LNCaP clone FGC (cell line): ENCODE measurements around the gene ANP32A.

Source experiments
- DNase-seq: peaks from one replicate; pipeline ENCODE4 v3.0.0-alpha.2; 2011; ENCODE audit warnings: low read depth
- H3K4me3 ChIP-seq: 2 replicates; pipeline ENCODE4 v1.5.1; 2011; ENCODE audit warnings: mild to moderate bottlenecking, low read depth, low read length, control low read depth
- TF ChIP-seq, protein P1 (sequence below): IDR thresholded peaks from 2 replicates; pipeline ENCODE4 v1.5.1; 2012; ENCODE audit warnings: mild to moderate bottlenecking; ENCODE audit not compliant: control insufficient read depth, insufficient read depth; ENCODE audit errors: extremely low read depth

The ANP32A gene

DNA sequence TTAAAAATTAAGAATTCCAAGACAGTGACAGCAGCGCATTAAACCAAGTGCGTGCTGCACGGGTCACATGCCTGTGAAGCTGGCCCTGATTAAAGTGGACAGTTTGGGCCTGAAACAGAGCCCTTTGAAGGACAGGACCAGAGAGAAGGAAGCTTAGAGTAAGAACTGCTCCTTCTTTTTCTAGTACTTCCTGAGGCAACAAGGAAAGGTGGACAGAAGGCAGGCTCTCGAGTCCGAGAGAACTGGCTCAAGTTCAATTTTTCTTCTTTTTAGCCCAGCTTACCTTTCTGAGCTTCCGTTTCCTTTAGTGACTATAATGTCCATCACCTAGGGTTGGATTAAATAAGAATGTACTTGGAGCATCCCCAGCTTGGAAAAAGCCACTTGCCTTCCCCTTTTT, 26.9 kb downstream of the ANP32A start:
- TF ChIP-seq, protein P1, sequence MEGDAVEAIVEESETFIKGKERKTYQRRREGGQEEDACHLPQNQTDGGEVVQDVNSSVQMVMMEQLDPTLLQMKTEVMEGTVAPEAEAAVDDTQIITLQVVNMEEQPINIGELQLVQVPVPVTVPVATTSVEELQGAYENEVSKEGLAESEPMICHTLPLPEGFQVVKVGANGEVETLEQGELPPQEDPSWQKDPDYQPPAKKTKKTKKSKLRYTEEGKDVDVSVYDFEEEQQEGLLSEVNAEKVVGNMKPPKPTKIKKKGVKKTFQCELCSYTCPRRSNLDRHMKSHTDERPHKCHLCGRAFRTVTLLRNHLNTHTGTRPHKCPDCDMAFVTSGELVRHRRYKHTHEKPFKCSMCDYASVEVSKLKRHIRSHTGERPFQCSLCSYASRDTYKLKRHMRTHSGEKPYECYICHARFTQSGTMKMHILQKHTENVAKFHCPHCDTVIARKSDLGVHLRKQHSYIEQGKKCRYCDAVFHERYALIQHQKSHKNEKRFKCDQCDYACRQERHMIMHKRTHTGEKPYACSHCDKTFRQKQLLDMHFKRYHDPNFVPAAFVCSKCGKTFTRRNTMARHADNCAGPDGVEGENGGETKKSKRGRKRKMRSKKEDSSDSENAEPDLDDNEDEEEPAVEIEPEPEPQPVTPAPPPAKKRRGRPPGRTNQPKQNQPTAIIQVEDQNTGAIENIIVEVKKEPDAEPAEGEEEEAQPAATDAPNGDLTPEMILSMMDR = no peak
- no peak for DNase-seq
- H3K4me3 ChIP-seq = no peak overlapping the region

GRCh38 chr15:68792901-68793766, 27.6 kb downstream of the ANP32A start:
- H3K4me3 ChIP-seq = no peak overlapping the region
- DNase-seq = peak; percentile 88
- TF ChIP-seq, protein P1 = peak; percentile 35

GRCh38 chr15:68791431-68792283, 29.0 kb downstream of the ANP32A start:
- no peak for DNase-seq
- TF ChIP-seq, protein P1 = no peak
- H3K4me3 ChIP-seq = no peak overlapping the region

GRCh38 chr15:68790910-68791309, 29.8 kb downstream of the ANP32A start:
- TF ChIP-seq, protein P1 = no peak
- H3K4me3 ChIP-seq = no peak overlapping the region
- no peak for DNase-seq

- TF ChIP-seq, protein P1 = no peak
- DNase-seq = no peak
- no peak overlapping the region for H3K4me3 ChIP-seq
Measured at GRCh38 chr15:68790242-68790575, 30.5 kb downstream of the ANP32A start.

- TF ChIP-seq, protein P1 = no peak
- H3K4me3 ChIP-seq = no peak overlapping the region
- no peak for DNase-seq
Measured at GRCh38 chr15:68789534-68790241, 31.0 kb downstream of the ANP32A start.
